Stimulated activated CD4-positive, alpha-beta T cell treated with anti-CD3 and anti-CD28 coated beads, Interleukin-15, amount 100 ng/mL, for 24 hours (primary cell): ENCODE measurements around the gene EBF3.
"Not testable (repeated sequence)": the region's sequence is repeated elsewhere in the genome, so short reads cannot be mapped to it uniquely, and the experiment has no call there.

Experiments
- DNase-seq: peaks from one replicate; pipeline ENCODE4 v3.0.0-alpha.2; 2020

The EBF3 gene

GRCh38 chr10:129926066-129927055, 37.7 kb downstream of the EBF3 start:
- DNase-seq, result no peak

GRCh38 chr10:129924375-129925085, 39.5 kb downstream of the EBF3 start:
- DNase-seq, result no peak

- DNase-seq, result no peak
Observed at GRCh38 chr10:129922598-129923123, 41.4 kb downstream of the EBF3 start.

GRCh38 chr10:129921801-129922597, 42.1 kb downstream of the EBF3 start:
- DNase-seq, result no peak

GRCh38 chr10:129921065-129921670, 42.9 kb downstream of the EBF3 start:
- no peak for DNase-seq

- DNase-seq, result not testable (repeated sequence)
Observed at GRCh38 chr10:129920187-129920586, 43.9 kb downstream of the EBF3 start.

GRCh38 chr10:129919358-129919757, 44.7 kb downstream of the EBF3 start:
- no peak for DNase-seq

GRCh38 chr10:129918836-129919235, 45.2 kb downstream of the EBF3 start:
- DNase-seq, result no peak

- DNase-seq, result no peak
Observed at GRCh38 chr10:129918401-129918800, 45.7 kb downstream of the EBF3 start.

- DNase-seq, result no peak
Observed at GRCh38 chr10:129917936-129918335, 46.1 kb downstream of the EBF3 start.

GRCh38 chr10:129916506-129916995, 47.5 kb downstream of the EBF3 start:
- DNase-seq, result no peak

- DNase-seq, result no peak
Observed at GRCh38 chr10:129915526-129916378, 48.3 kb downstream of the EBF3 start.

- no peak for DNase-seq
Observed at GRCh38 chr10:129914960-129915359, 49.1 kb downstream of the EBF3 start.

- no peak for DNase-seq
Observed at GRCh38 chr10:129914153-129914855, 49.8 kb downstream of the EBF3 start.

GRCh38 chr10:129912986-129913695, 50.9 kb downstream of the EBF3 start:
- DNase-seq, result no peak

- no peak for DNase-seq
Observed at GRCh38 chr10:129912166-129912917, 51.7 kb downstream of the EBF3 start.

- no peak for DNase-seq
Observed at GRCh38 chr10:129911451-129912165, 52.5 kb downstream of the EBF3 start.

GRCh38 chr10:129910861-129911260, 53.2 kb downstream of the EBF3 start:
- no peak for DNase-seq
